HG03460 (cell line): ENCODE results near the gene EFCAB5.
"Not testable (repeated sequence)": the region's sequence is repeated elsewhere in the genome, so short reads cannot be mapped to it uniquely, and the experiment has no call there.

Experiments used
- ATAC-seq: cut with Tn5 transposase; IDR thresholded peaks from one replicate; pipeline ENCODE4 v1.9.1; 2021; ENCODE audit not compliant: unreplicated experiment

Gene EFCAB5

GRCh38 chr17:30092886-30093285, 151.5 kb downstream of the EFCAB5 start:
- ATAC-seq: no peak

- no peak for ATAC-seq
These were observed 152.2 kb downstream of the EFCAB5 start for GRCh38 chr17:30093463-30094147.

GRCh38 chr17:30095507-30096244, 154.2 kb downstream of the EFCAB5 start:
- no peak for ATAC-seq

GRCh38 chr17:30101686-30102390, 160.4 kb downstream of the EFCAB5 start:
- no peak for ATAC-seq

- ATAC-seq: no peak
These were observed 162.5 kb downstream of the EFCAB5 start for GRCh38 chr17:30103921-30104320.

- no peak for ATAC-seq
These were observed 163.3 kb downstream of the EFCAB5 start for GRCh38 chr17:30104575-30105339.

GRCh38 chr17:30112794-30113193, 171.4 kb downstream of the EFCAB5 start:
- ATAC-seq: no peak

GRCh38 chr17:30113213-30113612, 171.8 kb downstream of the EFCAB5 start:
- ATAC-seq: no peak

GRCh38 chr17:30116345-30116660, 174.9 kb downstream of the EFCAB5 start:
- ATAC-seq: no peak

GRCh38 chr17:30116661-30117551, 175.5 kb downstream of the EFCAB5 start, which contains the start of gene NSRP1:
Gene NSRP1 (plus strand): TSS chr17:30116816. CDS start chr17:30116844, 28 bp downstream.
- peak; percentile 86 for ATAC-seq

- no peak for ATAC-seq
These were observed 176.2 kb downstream of the EFCAB5 start for GRCh38 chr17:30117675-30118081.

- not testable (repeated sequence) for ATAC-seq
These were observed 177.2 kb downstream of the EFCAB5 start for GRCh38 chr17:30118635-30119034.

- no peak for ATAC-seq
These were observed 182.9 kb downstream of the EFCAB5 start for GRCh38 chr17:30124273-30124796.

GRCh38 chr17:30130121-30130520, 188.7 kb downstream of the EFCAB5 start:
- no peak for ATAC-seq

GRCh38 chr17:30132615-30133014, 191.2 kb downstream of the EFCAB5 start:
- ATAC-seq: no peak

GRCh38 chr17:30133197-30133596, 191.8 kb downstream of the EFCAB5 start:
- ATAC-seq: no peak

GRCh38 chr17:30134551-30134950, 193.1 kb downstream of the EFCAB5 start:
- ATAC-seq: no peak

- no peak for ATAC-seq
These were observed 195.7 kb downstream of the EFCAB5 start for GRCh38 chr17:30137158-30137557.

GRCh38 chr17:30147860-30148259, 206.4 kb downstream of the EFCAB5 start:
- not testable (repeated sequence) for ATAC-seq

- ATAC-seq: no peak
These were observed 206.9 kb downstream of the EFCAB5 start for GRCh38 chr17:30148376-30148775.
